H9 (cell line): Measurements from ENCODE around the gene SMIM36. TPM values are rescaled to one million over a fixed set of nuclear protein-coding genes. Genes with fewer than 3 reads are reported as not detected.

ENCODE experiments used
- DNase-seq: peaks from one replicate; pipeline ENCODE4 v3.0.0-alpha.2; 2017
- H2AFZ ChIP-seq: one replicate; pipeline ENCODE4 v1.6.1; 2013; ENCODE audit warnings: mild to moderate bottlenecking, low read length, control low read depth, moderate library complexity
- H2AK5ac ChIP-seq: 2 replicates; pipeline ENCODE4 v1.6.1; 2013; ENCODE audit warnings: low read length, control low read depth, mixed read lengths; ENCODE audit not compliant: insufficient read length
- H2BK120ac ChIP-seq: one replicate; pipeline ENCODE4 v1.6.1; 2013; ENCODE audit warnings: low read depth, mild to moderate bottlenecking, low read length, control low read depth, inconsistent platforms; ENCODE audit not compliant: poor library complexity, severe bottlenecking
- H2BK12ac ChIP-seq: 2 replicates; pipeline ENCODE4 v1.6.1; 2013; ENCODE audit warnings: low read length, control low read depth, mixed read lengths, low read depth; ENCODE audit not compliant: insufficient read length
- H2BK15ac ChIP-seq: 2 replicates; pipeline ENCODE4 v1.6.1; 2013; ENCODE audit warnings: low read depth, low read length, control low read depth
- H2BK20ac ChIP-seq: one replicate; pipeline ENCODE4 v1.6.1; 2013; ENCODE audit warnings: low read depth, mild to moderate bottlenecking, low read length, control low read depth, inconsistent platforms; ENCODE audit not compliant: poor library complexity, severe bottlenecking
- H2BK5ac ChIP-seq: 2 replicates; pipeline ENCODE4 v1.6.1; 2013; ENCODE audit warnings: low read length, control low read depth, mixed read lengths; ENCODE audit not compliant: insufficient read length
- H3K14ac ChIP-seq: 2 replicates; pipeline ENCODE4 v1.6.1; 2013; ENCODE audit warnings: low read length, control low read depth; ENCODE audit not compliant: insufficient read depth
- H3K18ac ChIP-seq: 2 replicates; pipeline ENCODE4 v1.6.1; 2013; ENCODE audit warnings: low read depth, mild to moderate bottlenecking, mixed read lengths, low read length, control low read depth; ENCODE audit not compliant: insufficient read length
- H3K23ac ChIP-seq: 2 replicates; pipeline ENCODE4 v1.6.1; 2013; ENCODE audit warnings: low read length, control low read depth, mixed read lengths, low read depth; ENCODE audit not compliant: insufficient read length
- H3K23me2 ChIP-seq: 2 replicates; pipeline ENCODE4 v1.6.1; 2013; ENCODE audit warnings: low read depth, mild to moderate bottlenecking, mixed read lengths, low read length, control low read depth; ENCODE audit not compliant: insufficient read length, poor library complexity, severe bottlenecking
- H3K27ac ChIP-seq: 2 replicates; pipeline ENCODE4 v1.5.1; 2013; ENCODE audit warnings: low read length, control low read depth, mixed read lengths, low read depth; ENCODE audit not compliant: insufficient read length
- H3K27me3 ChIP-seq: 2 replicates; pipeline ENCODE4 v1.6.1; 2013; ENCODE audit warnings: low read length, control low read depth, inconsistent platforms; ENCODE audit not compliant: insufficient read depth
- H3K4ac ChIP-seq: 2 replicates; pipeline ENCODE4 v1.6.1; 2013; ENCODE audit warnings: low read depth, mild to moderate bottlenecking, control low read depth, inconsistent platforms, low read length, moderate library complexity
- H3K4me1 ChIP-seq: 2 replicates; pipeline ENCODE4 v1.6.1; 2013; ENCODE audit warnings: low read length, control low read depth, inconsistent platforms; ENCODE audit not compliant: insufficient read depth
- H3K4me2 ChIP-seq: 2 replicates; pipeline ENCODE4 v1.6.1; 2013; ENCODE audit warnings: low read length, control low read depth, mixed read lengths; ENCODE audit not compliant: insufficient read length, insufficient read depth
- H3K56ac ChIP-seq: 2 replicates; pipeline ENCODE4 v1.6.1; 2013; ENCODE audit warnings: low read depth, mild to moderate bottlenecking, mixed read lengths, low read length, control low read depth; ENCODE audit not compliant: insufficient read length
- H3K79me1 ChIP-seq: 2 replicates; pipeline ENCODE4 v1.6.1; 2013; ENCODE audit warnings: low read depth, mild to moderate bottlenecking, moderate library complexity, low read length, control low read depth, inconsistent platforms; ENCODE audit not compliant: insufficient read depth, poor library complexity, severe bottlenecking
- H3K79me2 ChIP-seq: 2 replicates; pipeline ENCODE4 v1.6.1; 2013; ENCODE audit warnings: low read length, control low read depth, inconsistent platforms; ENCODE audit not compliant: insufficient read depth
- H3K9ac ChIP-seq: 2 replicates; pipeline ENCODE4 v1.6.1; 2013; ENCODE audit warnings: low read length, control low read depth, mixed read lengths; ENCODE audit not compliant: insufficient read length; ENCODE audit errors: extremely low read depth
- H3K9me3 ChIP-seq: one replicate; pipeline ENCODE4 v1.6.1; 2013; ENCODE audit warnings: low read depth, low read length, inconsistent platforms; ENCODE audit not compliant: control insufficient read depth
- H3T11ph ChIP-seq: one replicate; pipeline ENCODE4 v1.6.1; 2013; ENCODE audit warnings: mild to moderate bottlenecking, low read length, control low read depth, inconsistent platforms
- H4K20me1 ChIP-seq: one replicate; pipeline ENCODE4 v1.6.1; 2013; ENCODE audit not compliant: control insufficient read depth, insufficient read length, insufficient read depth
- H4K5ac ChIP-seq: 2 replicates; pipeline ENCODE4 v1.6.1; 2013; ENCODE audit warnings: low read depth, mild to moderate bottlenecking, mixed read lengths, low read length, control low read depth; ENCODE audit not compliant: insufficient read length
- H4K8ac ChIP-seq: replicated peaks from 2 replicates; pipeline ENCODE4 v1.6.1; 2013; ENCODE audit warnings: low read length, control low read depth, mixed read lengths, low read depth; ENCODE audit not compliant: insufficient read length
- H4K91ac ChIP-seq: 2 replicates; pipeline ENCODE4 v1.6.1; 2013; ENCODE audit warnings: low read depth, mild to moderate bottlenecking, moderate library complexity, mixed read lengths, low read length, control low read depth; ENCODE audit not compliant: insufficient read length
- H3K27ac Mint-ChIP-seq, 3 experiments: 2 replicates in 2 of 3; 3 replicates in 1 of 3; pipeline ENCODE4 v1.8.0; 2020 to 2021; ENCODE audit warnings: mixed read lengths in 3 of 3, mild to moderate bottlenecking in 1 of 3, moderate library complexity in 1 of 3
- H3K27me3 Mint-ChIP-seq: 2 replicates; pipeline ENCODE4 v1.8.0; 2021; ENCODE audit warnings: low read depth, mild to moderate bottlenecking, moderate library complexity, mixed read lengths
- H3K36me3 Mint-ChIP-seq, 3 experiments: 2 replicates in 2 of 3; 3 replicates in 1 of 3; pipeline ENCODE4 v1.8.0; 2020 to 2021; ENCODE audit warnings: low read depth in 3 of 3, mixed read lengths in 3 of 3; ENCODE audit not compliant: insufficient read depth in 1 of 3
- H3K4me1 Mint-ChIP-seq, 2 experiments: 2 replicates each; pipeline ENCODE4 v1.8.0; 2020; ENCODE audit warnings: mixed read lengths in 2 of 2
- H3K4me3 Mint-ChIP-seq, 2 experiments: 2 replicates in 1 of 2; 3 replicates in 1 of 2; pipeline ENCODE4 v1.8.0; 2020 to 2021; ENCODE audit warnings: mild to moderate bottlenecking in 2 of 2, mixed read lengths in 2 of 2, moderate library complexity in 1 of 2
- H3K9me3 Mint-ChIP-seq, 2 experiments: 2 replicates in 1 of 2; 3 replicates in 1 of 2; pipeline ENCODE4 v1.8.0; 2020; ENCODE audit warnings: mild to moderate bottlenecking in 2 of 2, mixed read lengths in 2 of 2, moderate library complexity in 1 of 2
- WGBS: extraction: QIAGEN DNeasy Blood & Tissue Kit; methylation state at CpG from one replicate; pipeline ENCODE4 v1.1.7; 2013; ENCODE audit warnings: missing lambda C conversion rate, low lambda C conversion rate, mixed read lengths; ENCODE audit not compliant: insufficient read length; ENCODE audit errors: extremely low coverage; 5-methylcytosine and 5-hydroxymethylcytosine counted together
- total RNA-seq: library from RNA; stranded (reverse); gene quantifications from 2 replicates; pipeline ENCODE4 v1.2.1, GENCODE V29; 2021
- TF ChIP-seq, protein P1 (sequence below): fragments of 200-600 bp; sonication (generic); conservative IDR thresholded peaks from 3 replicates; pipeline ENCODE4 v1.8.0; 2021; ENCODE audit warnings: antibody characterized with exemption, mild to moderate bottlenecking

SMIM36 gene
- total RNA-seq, 1 experiment from 2014 or later = not detected

GRCh38 chr17:55458978-55459377, 52.3 kb downstream of the SMIM36 start:
- no peak overlapping the region for H4K91ac ChIP-seq
- no peaks in the 10 kb centered on the region for H3K23me2 ChIP-seq
- no peak overlapping the region for H2BK15ac ChIP-seq
- H3K79me1 ChIP-seq = no peaks in the 10 kb centered on the region
- H3K9ac ChIP-seq = no peak overlapping the region
- H2BK120ac ChIP-seq = no peak overlapping the region
- H3K14ac ChIP-seq = no peak overlapping the region
- no peak overlapping the region for H4K8ac ChIP-seq
- H3T11ph ChIP-seq = no peak overlapping the region
- H2BK20ac ChIP-seq = no peak overlapping the region
- H3K4me3 Mint-ChIP-seq = no peak overlapping the region
- H3K4me2 ChIP-seq = no peak overlapping the region
- H2AK5ac ChIP-seq = no peak overlapping the region
- H2AFZ ChIP-seq = no peak overlapping the region
- peaks cover 22 to 25% of the 10 kb centered on the region in 2 experiments for H3K4me1 Mint-ChIP-seq
- H2BK12ac ChIP-seq = no peak overlapping the region
- no peak overlapping the region for H3K18ac ChIP-seq
- no peaks in the 10 kb centered on the region for H3K27me3 Mint-ChIP-seq
- no CpG with 5 or more reads among the region's 7 CpGs for WGBS
- H4K20me1 ChIP-seq = no peaks in the 10 kb centered on the region
- peaks cover 0 to 1% of the 10 kb centered on the region in 2 experiments; a peak in 2 of 5 replicates for H3K9me3 Mint-ChIP-seq
- H4K5ac ChIP-seq = no peak overlapping the region
- no peaks in the 10 kb centered on the region for H3K9me3 ChIP-seq
- H3K27ac ChIP-seq = no peak overlapping the region
- no peaks in the 10 kb centered on the region for H3K27me3 ChIP-seq
- TF ChIP-seq, protein P1, sequence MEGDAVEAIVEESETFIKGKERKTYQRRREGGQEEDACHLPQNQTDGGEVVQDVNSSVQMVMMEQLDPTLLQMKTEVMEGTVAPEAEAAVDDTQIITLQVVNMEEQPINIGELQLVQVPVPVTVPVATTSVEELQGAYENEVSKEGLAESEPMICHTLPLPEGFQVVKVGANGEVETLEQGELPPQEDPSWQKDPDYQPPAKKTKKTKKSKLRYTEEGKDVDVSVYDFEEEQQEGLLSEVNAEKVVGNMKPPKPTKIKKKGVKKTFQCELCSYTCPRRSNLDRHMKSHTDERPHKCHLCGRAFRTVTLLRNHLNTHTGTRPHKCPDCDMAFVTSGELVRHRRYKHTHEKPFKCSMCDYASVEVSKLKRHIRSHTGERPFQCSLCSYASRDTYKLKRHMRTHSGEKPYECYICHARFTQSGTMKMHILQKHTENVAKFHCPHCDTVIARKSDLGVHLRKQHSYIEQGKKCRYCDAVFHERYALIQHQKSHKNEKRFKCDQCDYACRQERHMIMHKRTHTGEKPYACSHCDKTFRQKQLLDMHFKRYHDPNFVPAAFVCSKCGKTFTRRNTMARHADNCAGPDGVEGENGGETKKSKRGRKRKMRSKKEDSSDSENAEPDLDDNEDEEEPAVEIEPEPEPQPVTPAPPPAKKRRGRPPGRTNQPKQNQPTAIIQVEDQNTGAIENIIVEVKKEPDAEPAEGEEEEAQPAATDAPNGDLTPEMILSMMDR = no peak
- no peak overlapping the region for H3K27ac Mint-ChIP-seq
- H3K4ac ChIP-seq = no peak overlapping the region
- H3K36me3 Mint-ChIP-seq = peaks cover 0 to 3% (median 2%) of the 10 kb centered on the region in 3 experiments; a peak in 1 of 7 replicates
- no peak for DNase-seq
- H2BK5ac ChIP-seq = no peak overlapping the region
- no peaks in the 10 kb centered on the region for H3K79me2 ChIP-seq
- no peak overlapping the region for H3K23ac ChIP-seq
- H3K4me1 ChIP-seq = no peaks in the 10 kb centered on the region; the same call in 1 of the 2 replicates
- no peak overlapping the region for H3K56ac ChIP-seq
